Thoracic aorta endothelial cell (primary cell): ENCODE data around the gene CNTN2. TPM values are rescaled to one million over a fixed set of nuclear protein-coding genes. Genes with fewer than 3 reads are reported as not detected.

Source experiments
- total RNA-seq: library from RNA; depleted of rRNA; stranded (reverse); fragments of >200 nt; gene quantifications from 2 replicates; pipeline ENCODE4 v1.2.3, GENCODE V29; 2012

CNTN2 gene
- total RNA-seq, result not detected in 2 replicates

GRCh38 chr1:205042911-205043806 lies at the start of gene CNTN2:
Gene CNTN2, plus strand, starts transcription at chr1:205043212. Its CDS starts 9,974 bp downstream, at chr1:205053186.

GRCh38 chr1:205084360-205084759 lies 41.3 kb downstream of the CNTN2 start, which contains the start of gene TMEM81:
Gene TMEM81, minus strand, starts transcription at chr1:205084460. Its CDS starts 140 bp downstream, at chr1:205084320.

GRCh38 chr1:205121660-205122488 lies 78.9 kb downstream of the CNTN2 start, which contains the start of gene RBBP5:
Gene RBBP5, minus strand, starts transcription at chr1:205121978. Its CDS starts 105 bp downstream, at chr1:205121873.

Other genes with a start within 250 kb of the CNTN2 start
- 0.13 and 0.14 TPM in 2 replicates for gene NFASC, start 172.3 kb upstream of the CNTN2 start, total RNA-seq
- 1.5 and 1.7 TPM in 2 replicates for gene TMEM81, start 41.2 kb downstream of the CNTN2 start, total RNA-seq
- gene RBBP5, start 78.8 kb downstream of the CNTN2 start, total RNA-seq, result 24.3 and 28.9 TPM in 2 replicates
- gene DSTYK, start 168.5 kb downstream of the CNTN2 start, total RNA-seq, result 10.6 and 10.8 TPM in 2 replicates
- 1.7 and 2.2 TPM in 2 replicates for gene TMCC2, start 184.7 kb downstream of the CNTN2 start, total RNA-seq